ENCODE measurements around the gene TAOK3. TPM values are rescaled to one million over a fixed set of nuclear protein-coding genes. Genes with fewer than 3 reads are reported as not detected.

TAOK3 gene
- total and polyA plus RNA-seq, 4 donors, result 19.9 to 54.5 (median 37.7) TPM

GRCh38 chr12:118145113-118145797 lies 227.5 kb downstream of the TAOK3 start:
- no peak for ATAC-seq (ENCODE audit: insufficient read depth, low FRiP score)
- Histone ChIP-seq H3K36me3 (ENCODE audit: control insufficient read depth in 4 of 4, insufficient read depth in 4 of 4, low read length in 4 of 4) (peaks cover 18 to 29% (median 26%) of the 10 kb centered on the region in 4 donors), H3K27me3 (ENCODE audit: control insufficient read depth in 3 of 3, insufficient read depth in 3 of 3, low read length in 2 of 3) (no peaks in the 10 kb centered on the region), H3K9ac (ENCODE audit: insufficient read depth in 1 of 2, low read length in 2 of 2) (no peak overlapping the region), H3K27ac (ENCODE audit: low read depth in 1 of 2, low read length in 1 of 2) (no peak overlapping the region), H3K4me3 (no peak overlapping the region), H3K4me1 (ENCODE audit: control insufficient read depth in 5 of 5, insufficient read depth in 5 of 5, low read length in 5 of 5) (no peaks in the 10 kb centered on the region), H3K9me3 (ENCODE audit: control insufficient read depth in 4 of 4, insufficient read depth in 3 of 4, low read length in 3 of 4) (no peaks in the 10 kb centered on the region)
- 85 to 91% methylated on average over 7 of the region's 7 CpGs for WGBS, 2 donors
- DNase-seq, result no peak
- TF ChIP-seq, protein P1, sequence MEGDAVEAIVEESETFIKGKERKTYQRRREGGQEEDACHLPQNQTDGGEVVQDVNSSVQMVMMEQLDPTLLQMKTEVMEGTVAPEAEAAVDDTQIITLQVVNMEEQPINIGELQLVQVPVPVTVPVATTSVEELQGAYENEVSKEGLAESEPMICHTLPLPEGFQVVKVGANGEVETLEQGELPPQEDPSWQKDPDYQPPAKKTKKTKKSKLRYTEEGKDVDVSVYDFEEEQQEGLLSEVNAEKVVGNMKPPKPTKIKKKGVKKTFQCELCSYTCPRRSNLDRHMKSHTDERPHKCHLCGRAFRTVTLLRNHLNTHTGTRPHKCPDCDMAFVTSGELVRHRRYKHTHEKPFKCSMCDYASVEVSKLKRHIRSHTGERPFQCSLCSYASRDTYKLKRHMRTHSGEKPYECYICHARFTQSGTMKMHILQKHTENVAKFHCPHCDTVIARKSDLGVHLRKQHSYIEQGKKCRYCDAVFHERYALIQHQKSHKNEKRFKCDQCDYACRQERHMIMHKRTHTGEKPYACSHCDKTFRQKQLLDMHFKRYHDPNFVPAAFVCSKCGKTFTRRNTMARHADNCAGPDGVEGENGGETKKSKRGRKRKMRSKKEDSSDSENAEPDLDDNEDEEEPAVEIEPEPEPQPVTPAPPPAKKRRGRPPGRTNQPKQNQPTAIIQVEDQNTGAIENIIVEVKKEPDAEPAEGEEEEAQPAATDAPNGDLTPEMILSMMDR (IDR thresholded peaks at IDR 0.05; ENCODE audit: control extremely low read depth, extremely low read depth), result no peak

GRCh38 chr12:118144499-118144898 lies 228.2 kb downstream of the TAOK3 start:
- TF ChIP-seq, protein P1 (IDR thresholded peaks at IDR 0.05; ENCODE audit: control extremely low read depth, extremely low read depth), result no peak
- no peaks in the 10 kb centered on the region for H3K27me3 ChIP-seq (ENCODE audit: control insufficient read depth in 3 of 3, insufficient read depth in 3 of 3, low read length in 2 of 3)
- H3K27ac ChIP-seq (ENCODE audit: low read depth in 1 of 2, low read length in 1 of 2), result no peak overlapping the region
- 97 to 98% methylated on average over 13 of the region's 13 CpGs for WGBS, 2 donors
- no peak for DNase-seq
- H3K9me3 ChIP-seq (ENCODE audit: control insufficient read depth in 4 of 4, insufficient read depth in 3 of 4, low read length in 3 of 4), result no peaks in the 10 kb centered on the region
- peaks cover 0 to under 1% (median 0%) of the 10 kb centered on the region in 5 donors for H3K4me1 ChIP-seq (ENCODE audit: control insufficient read depth in 5 of 5, insufficient read depth in 5 of 5, low read length in 5 of 5)
- no peak for ATAC-seq (ENCODE audit: insufficient read depth, low FRiP score)
- peaks cover 22 to 34% (median 32%) of the 10 kb centered on the region in 4 donors for H3K36me3 ChIP-seq (ENCODE audit: control insufficient read depth in 4 of 4, insufficient read depth in 4 of 4, low read length in 4 of 4)
- H3K9ac ChIP-seq (ENCODE audit: insufficient read depth in 1 of 2, low read length in 2 of 2), result no peak overlapping the region
- H3K4me3 ChIP-seq, result no peak overlapping the region

GRCh38 chr12:118140825-118141224 lies 231.9 kb downstream of the TAOK3 start:
- Histone ChIP-seq H3K27ac (ENCODE audit: low read depth in 1 of 2, low read length in 1 of 2) (no peak overlapping the region), H3K9ac (ENCODE audit: insufficient read depth in 1 of 2, low read length in 2 of 2) (no peak overlapping the region), H3K36me3 (ENCODE audit: control insufficient read depth in 4 of 4, insufficient read depth in 4 of 4, low read length in 4 of 4) (peaks cover 17 to 40% (median 31%) of the 10 kb centered on the region in 4 donors), H3K27me3 (ENCODE audit: control insufficient read depth in 3 of 3, insufficient read depth in 3 of 3, low read length in 2 of 3) (no peaks in the 10 kb centered on the region), H3K4me3 (no peak overlapping the region), H3K4me1 (ENCODE audit: control insufficient read depth in 5 of 5, insufficient read depth in 5 of 5, low read length in 5 of 5) (peaks cover 0 to 6% (median 2%) of the 10 kb centered on the region in 5 donors), H3K9me3 (ENCODE audit: control insufficient read depth in 4 of 4, insufficient read depth in 3 of 4, low read length in 3 of 4) (no peaks in the 10 kb centered on the region)
- WGBS, 2 donors, result 98 to 100% methylated on average over 8 of the region's 8 CpGs
- TF ChIP-seq, protein P1 (IDR thresholded peaks at IDR 0.05; ENCODE audit: control extremely low read depth, extremely low read depth), result no peak
- ATAC-seq (ENCODE audit: insufficient read depth, low FRiP score) (no peak), DNase-seq (no peak)

Data from lung (tissue), 12 donors.